Stimulated activated CD4-positive, alpha-beta T cell treated with anti-CD3 and anti-CD28 coated beads, Interleukin-4, amount 100 ng/mL, for 48 hours (primary cell): ENCODE measurements around the gene EPHB1.

ENCODE experiments used
- DNase-seq, 2 donors: peaks; one replicate each; pipeline ENCODE4 v3.0.0-alpha.2; 2020; ENCODE audit warnings: low read depth in 2 of 2

The EPHB1 gene

DNA sequence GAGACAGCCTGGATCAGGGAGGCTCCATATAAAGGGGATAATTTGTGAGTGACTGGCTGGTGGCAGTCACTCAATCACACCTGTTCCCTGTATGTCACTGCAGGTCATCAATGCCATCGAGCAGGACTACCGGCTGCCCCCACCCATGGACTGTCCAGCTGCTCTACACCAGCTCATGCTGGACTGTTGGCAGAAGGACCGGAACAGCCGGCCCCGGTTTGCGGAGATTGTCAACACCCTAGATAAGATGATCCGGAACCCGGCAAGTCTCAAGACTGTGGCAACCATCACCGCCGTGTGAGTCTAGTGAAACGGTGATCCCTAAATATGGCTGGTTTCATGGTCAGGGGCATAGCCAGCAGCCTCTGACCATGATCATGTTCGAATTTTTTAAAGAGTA, 453.2 kb downstream of the EPHB1 start:
- no peak for DNase-seq

DNA sequence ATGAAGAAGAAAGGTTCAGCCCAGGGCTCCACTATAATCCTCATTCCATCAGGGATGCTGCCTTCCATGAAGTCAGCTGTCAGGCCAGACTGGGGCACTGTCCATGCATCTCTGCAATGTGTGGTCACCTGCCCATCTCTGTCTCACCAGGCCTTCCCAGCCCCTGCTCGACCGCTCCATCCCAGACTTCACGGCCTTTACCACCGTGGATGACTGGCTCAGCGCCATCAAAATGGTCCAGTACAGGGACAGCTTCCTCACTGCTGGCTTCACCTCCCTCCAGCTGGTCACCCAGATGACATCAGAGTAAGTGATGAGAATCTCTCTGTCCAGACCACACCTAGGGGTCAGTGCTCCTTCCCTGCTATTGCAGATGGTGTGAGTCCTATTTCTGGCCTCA, 454.1 kb downstream of the EPHB1 start:
- DNase-seq = no peak

GRCh38 chr3:135258916-135259315, 463.9 kb downstream of the EPHB1 start:
- DNase-seq = no peak

DNA sequence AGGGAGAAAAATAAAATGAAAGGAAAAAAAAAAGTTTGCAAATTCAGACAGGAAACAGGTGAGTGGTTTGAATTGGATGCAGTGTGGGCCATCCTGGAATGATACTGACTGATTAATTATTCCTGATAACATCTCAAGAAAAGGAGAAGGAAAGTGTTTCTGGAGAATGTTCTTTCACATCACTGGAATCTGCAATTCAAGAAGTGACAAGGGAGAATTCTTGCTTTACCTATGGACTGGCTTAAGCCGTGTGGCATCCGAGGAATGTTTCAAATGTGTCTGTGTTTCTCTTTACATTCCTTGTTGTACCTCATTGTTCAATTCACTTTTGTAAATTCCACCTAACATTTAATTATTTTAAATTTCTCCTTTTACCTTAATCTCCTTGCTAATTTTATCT, 465.0 kb downstream of the EPHB1 start:
- DNase-seq = no peak

DNA sequence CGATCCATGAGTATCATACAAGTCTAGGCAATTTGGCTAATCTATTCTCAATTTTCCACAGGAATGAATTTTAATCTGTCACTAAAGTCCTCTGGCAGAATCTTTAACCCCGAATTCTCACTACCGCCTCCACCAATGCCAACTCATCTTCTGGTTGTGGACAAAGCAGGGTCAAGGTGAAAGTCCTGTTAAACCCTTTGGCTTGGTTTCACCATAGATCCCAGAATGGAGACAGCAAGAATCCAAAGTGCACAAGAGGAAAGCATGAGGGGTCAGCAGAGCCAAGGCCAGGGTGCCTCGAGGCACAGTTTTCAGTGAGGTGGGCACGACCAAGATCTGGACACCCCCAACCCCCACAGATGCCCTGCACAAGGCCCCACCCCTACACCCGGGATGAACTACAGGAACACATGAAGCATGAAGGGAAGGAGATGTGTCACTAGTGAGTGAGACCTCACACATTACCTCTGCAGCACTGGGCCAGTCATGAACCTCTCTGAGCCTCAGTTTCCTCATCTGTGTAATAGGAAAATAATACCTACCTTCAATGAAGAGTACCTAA, 466.2 kb downstream of the EPHB1 start:
- no peak for DNase-seq

DNA sequence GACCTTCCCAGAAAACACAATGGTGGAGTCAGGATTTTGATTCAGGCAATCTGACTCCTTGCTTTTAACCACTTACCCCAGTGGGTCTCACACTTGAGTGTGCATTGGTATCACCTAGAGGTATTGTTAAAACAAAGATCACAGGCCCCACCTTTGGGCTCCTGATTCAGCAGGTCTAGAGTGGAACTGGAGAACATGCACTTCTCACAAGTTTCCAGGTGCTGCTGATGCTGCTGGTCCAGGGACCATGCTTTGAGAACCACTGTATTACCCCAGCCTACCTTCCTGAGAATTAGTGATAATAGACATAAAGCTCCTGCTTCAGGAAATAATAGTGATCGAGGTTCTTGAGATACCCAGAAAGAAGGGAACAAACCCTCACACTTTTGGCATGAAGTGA, 466.9 kb downstream of the EPHB1 start:
- DNase-seq = no peak

- DNase-seq = no peak
These were observed 467.4 kb downstream of the EPHB1 start for GRCh38 chr3:135262441-135262840.

DNA sequence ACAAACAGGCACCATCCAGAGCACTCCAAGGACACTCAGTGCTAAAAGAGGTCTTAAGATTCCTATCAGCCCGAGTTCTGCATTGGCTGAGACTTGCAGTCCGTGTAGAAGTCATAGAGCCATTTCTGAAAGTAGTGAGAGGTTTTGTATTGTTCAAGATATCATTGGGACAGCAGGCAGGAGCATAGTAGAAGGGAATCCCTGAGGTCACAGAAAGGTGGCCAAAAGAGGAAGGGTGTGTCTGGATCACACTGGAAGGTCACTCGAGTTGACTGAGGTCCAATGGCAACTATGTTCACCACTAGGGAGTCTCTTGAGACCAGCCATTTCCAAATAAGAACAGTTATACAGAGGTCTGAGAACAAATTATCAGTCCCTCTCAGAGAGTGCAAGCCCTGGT, 468.3 kb downstream of the EPHB1 start:
- no peak for DNase-seq

DNA sequence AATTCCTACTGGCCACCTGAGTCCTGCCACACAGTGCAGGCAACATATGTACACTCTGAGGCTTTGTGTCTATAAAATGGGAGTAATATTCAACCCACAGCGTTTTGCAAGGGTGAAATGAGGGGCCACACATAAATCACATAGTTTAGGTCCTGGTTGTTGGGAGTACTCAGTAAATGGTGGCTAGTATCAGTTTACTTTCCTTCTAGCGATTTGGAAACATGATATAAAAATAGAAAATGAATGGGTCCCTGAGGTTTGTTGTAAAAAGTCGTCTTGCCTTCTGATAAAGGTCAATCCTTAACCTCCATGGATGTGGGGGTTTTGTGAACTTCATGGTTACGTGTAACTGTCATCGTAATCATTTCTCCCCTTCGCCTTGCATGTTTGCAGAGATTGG, 472.4 kb downstream of the EPHB1 start:
- DNase-seq = no peak

- DNase-seq = no peak
These were observed 474.0 kb downstream of the EPHB1 start for GRCh38 chr3:135268941-135269532.

- no peak for DNase-seq
These were observed 476.3 kb downstream of the EPHB1 start for GRCh38 chr3:135271177-135272025.

DNA sequence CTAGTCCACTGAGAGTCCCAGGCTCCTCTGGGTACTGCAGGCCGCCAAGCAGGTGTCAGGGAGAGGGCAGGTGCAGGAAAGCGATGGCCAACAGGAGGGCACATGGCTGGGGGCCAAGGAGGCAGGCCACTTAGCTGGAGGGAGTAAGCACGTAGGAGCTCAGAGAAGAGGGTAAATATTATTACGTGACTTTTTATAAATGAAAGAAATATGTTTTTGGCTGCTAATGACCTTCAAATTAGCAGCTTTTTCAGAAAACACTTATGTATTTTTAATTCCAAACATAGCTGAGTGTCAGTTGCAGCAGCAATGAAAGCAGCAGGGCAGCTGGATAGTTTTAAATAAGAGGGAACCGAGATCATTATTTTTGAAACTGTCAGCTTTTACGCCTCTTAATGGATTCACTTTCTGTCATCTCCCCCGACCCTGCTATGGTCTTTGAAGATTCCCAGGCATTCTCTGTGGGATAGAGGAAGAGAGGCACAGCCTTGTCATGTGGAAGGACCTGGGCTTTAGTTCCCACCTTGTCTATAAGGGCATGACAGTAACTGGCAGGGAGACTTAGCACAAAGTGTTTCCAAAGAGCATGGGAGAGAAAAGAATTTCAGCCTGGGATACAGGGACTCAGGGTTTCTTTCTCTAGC, 477.1 kb downstream of the EPHB1 start:
- no peak for DNase-seq

- DNase-seq = no peak
These were observed 497.1 kb downstream of the EPHB1 start for GRCh38 chr3:135292162-135292561.

DNA sequence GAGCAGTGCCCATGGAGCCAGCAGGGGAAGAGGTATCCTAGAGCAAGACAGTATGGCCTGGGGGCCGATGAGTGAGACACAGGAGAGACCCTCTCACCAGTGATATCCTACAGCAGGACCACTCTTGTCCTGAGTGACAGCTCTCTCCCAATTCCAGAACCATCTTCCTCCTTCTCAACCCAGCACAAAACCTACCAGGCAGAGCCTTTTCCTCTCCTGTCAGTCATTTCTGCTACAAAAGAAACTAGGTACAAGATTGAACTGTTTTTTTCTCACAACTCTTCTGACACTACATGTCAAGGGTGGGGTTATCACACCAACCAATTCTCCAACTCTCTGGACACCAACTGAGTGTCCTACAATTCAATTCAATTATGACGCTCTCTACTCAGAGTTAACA, 506.6 kb downstream of the EPHB1 start:
- no peak for DNase-seq

GRCh38 chr3:135304378-135304777, 509.3 kb downstream of the EPHB1 start:
- no peak for DNase-seq
